Measurements from ENCODE around the gene ZNF497. TPM values are rescaled to one million over a fixed set of nuclear protein-coding genes. Genes with fewer than 3 reads are reported as not detected.
A peak's percentile ranks its signal among the peaks of the same experiment; 100 is the strongest.

The ZNF497 gene
- total and polyA plus RNA-seq, 2 of the 13 experiments (the other 11 are each of a cell fraction or from before 2014, with no cell fraction given), result 1.5 to 1.9 TPM

DNA sequence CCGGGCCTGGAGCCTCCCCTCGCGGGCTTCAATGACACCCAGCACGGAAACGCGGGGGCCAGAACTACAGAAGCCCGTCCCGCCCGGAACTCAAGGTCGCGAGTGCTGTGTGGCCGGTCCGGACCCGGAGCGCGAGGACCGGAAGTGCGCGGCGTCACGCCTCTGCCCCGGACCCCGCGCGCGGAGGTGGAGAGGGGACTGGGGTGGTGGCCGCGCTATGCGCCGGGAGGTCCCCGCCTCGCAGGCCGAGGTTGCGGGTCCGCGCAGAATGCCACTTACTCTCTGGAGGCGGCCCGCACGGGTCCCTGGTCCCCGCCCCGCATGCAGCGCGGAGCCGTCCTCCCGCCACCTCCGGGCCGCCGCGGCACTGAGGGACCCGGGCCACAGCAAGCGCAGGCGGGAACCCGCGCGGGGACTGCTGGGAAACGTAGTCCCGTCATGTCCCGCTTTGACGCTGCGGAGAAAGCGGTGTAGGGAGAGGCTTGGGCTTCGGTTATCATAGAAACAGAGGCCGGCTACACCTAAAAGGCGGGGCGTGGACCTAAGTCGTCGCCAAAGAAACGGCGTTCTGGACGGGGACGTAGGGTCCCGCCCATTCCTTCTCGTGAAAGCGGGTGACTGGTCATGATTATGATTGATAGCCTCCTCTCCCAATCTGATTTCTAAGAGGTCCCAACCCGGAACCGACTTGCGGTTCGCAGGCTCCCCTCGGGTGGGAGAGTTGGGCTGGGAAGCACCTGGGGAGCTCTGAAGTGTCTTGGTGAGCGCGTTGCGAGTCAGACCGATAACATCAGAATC is 18.3 kb upstream of the ZNF497 start, which contains the start of gene ZNF837 (continued):
- TF ChIP-seq, protein P1, sequence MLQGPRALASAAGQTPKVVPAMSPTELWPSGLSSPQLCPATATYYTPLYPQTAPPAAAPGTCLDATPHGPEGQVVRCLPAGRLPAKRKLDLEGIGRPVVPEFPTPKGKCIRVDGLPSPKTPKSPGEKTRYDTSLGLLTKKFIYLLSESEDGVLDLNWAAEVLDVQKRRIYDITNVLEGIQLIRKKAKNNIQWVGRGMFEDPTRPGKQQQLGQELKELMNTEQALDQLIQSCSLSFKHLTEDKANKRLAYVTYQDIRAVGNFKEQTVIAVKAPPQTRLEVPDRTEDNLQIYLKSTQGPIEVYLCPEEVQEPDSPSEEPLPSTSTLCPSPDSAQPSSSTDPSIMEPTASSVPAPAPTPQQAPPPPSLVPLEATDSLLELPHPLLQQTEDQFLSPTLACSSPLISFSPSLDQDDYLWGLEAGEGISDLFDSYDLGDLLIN (CRISPR knock-in tag; IDR thresholded peaks at IDR 0.05; ENCODE audit: borderline replicate concordance), result peak; percentile 85; the same call in 1 of the 2 replicates
- TF ChIP-seq ZNF225 (CRISPR knock-in tag; IDR thresholded peaks at IDR 0.05), result peak; percentile 94
- TF ChIP-seq, protein P2, sequence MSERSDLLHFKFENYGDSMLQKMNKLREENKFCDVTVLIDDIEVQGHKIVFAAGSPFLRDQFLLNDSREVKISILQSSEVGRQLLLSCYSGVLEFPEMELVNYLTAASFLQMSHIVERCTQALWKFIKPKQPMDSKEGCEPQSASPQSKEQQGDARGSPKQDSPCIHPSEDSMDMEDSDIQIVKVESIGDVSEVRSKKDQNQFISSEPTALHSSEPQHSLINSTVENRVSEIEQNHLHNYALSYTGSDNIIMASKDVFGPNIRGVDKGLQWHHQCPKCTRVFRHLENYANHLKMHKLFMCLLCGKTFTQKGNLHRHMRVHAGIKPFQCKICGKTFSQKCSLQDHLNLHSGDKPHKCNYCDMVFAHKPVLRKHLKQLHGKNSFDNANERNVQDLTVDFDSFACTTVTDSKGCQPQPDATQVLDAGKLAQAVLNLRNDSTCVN (CRISPR knock-in tag; IDR thresholded peaks at IDR 0.05; ENCODE audit: borderline replicate concordance), result no peak; the same call in 1 of the 2 replicates
- no peak for TF ChIP-seq ZNF660 (CRISPR knock-in tag; IDR thresholded peaks at IDR 0.05; ENCODE audit: borderline replicate concordance, low read depth)
- no peak for TF ChIP-seq ZEB1 (IDR thresholded peaks at IDR 0.05; ENCODE audit: insufficient replicate concordance, low read depth)
- TF ChIP-seq ZBTB42 (CRISPR knock-in tag; IDR thresholded peaks at IDR 0.05), result peak; percentile 60; the same call in 1 of the 2 replicates
- TF ChIP-seq ZNF292 (CRISPR knock-in tag; IDR thresholded peaks at IDR 0.05; ENCODE audit: borderline replicate concordance, low read depth), result no peak
- TF ChIP-seq ZNF672 (CRISPR knock-in tag; IDR thresholded peaks at IDR 0.05), result no peak
- no peak for TF ChIP-seq TCF7L2 (IDR thresholded peaks at IDR 0.05; ENCODE audit: low read depth, low read length)
- peak; percentile 25; the same call in 1 of the 2 replicates for TF ChIP-seq SAFB2 (CRISPR knock-in tag; IDR thresholded peaks at IDR 0.05; ENCODE audit: borderline replicate concordance, low read depth)
- peak; percentile 85 for TF ChIP-seq ZNF350 (CRISPR knock-in tag; IDR thresholded peaks at IDR 0.05; ENCODE audit: borderline replicate concordance, low read depth)
- no peak for TF ChIP-seq EHMT2 (IDR thresholded peaks at IDR 0.05; ENCODE audit: borderline replicate concordance, low read depth, low read length)
- TF ChIP-seq, protein P3, sequence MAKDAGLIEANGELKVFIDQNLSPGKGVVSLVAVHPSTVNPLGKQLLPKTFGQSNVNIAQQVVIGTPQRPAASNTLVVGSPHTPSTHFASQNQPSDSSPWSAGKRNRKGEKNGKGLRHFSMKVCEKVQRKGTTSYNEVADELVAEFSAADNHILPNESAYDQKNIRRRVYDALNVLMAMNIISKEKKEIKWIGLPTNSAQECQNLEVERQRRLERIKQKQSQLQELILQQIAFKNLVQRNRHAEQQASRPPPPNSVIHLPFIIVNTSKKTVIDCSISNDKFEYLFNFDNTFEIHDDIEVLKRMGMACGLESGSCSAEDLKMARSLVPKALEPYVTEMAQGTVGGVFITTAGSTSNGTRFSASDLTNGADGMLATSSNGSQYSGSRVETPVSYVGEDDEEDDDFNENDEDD (CRISPR knock-in tag; IDR thresholded peaks at IDR 0.05; ENCODE audit: borderline replicate concordance), result peak; percentile 88
- TF ChIP-seq, protein P4, sequence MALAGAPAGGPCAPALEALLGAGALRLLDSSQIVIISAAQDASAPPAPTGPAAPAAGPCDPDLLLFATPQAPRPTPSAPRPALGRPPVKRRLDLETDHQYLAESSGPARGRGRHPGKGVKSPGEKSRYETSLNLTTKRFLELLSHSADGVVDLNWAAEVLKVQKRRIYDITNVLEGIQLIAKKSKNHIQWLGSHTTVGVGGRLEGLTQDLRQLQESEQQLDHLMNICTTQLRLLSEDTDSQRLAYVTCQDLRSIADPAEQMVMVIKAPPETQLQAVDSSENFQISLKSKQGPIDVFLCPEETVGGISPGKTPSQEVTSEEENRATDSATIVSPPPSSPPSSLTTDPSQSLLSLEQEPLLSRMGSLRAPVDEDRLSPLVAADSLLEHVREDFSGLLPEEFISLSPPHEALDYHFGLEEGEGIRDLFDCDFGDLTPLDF (CRISPR knock-in tag; IDR thresholded peaks at IDR 0.05), result peak; percentile 97
- no peak for TF ChIP-seq HOXA9 (CRISPR knock-in tag; IDR thresholded peaks at IDR 0.05; ENCODE audit: borderline replicate concordance)
- TF ChIP-seq KDM3A (CRISPR knock-in tag; IDR thresholded peaks at IDR 0.05; ENCODE audit: low read depth), result peak; percentile 92
- no peak; the same call in 1 of the 2 replicates for TF ChIP-seq HNF4G (IDR thresholded peaks at IDR 0.05; ENCODE audit: borderline replicate concordance, low read depth, low read length)
- peak; percentile 59 for TF ChIP-seq HNF4G (CRISPR knock-in tag; IDR thresholded peaks at IDR 0.05; ENCODE audit: borderline replicate concordance, low read depth)
